ENCODE results near the gene PAF1.

The PAF1 gene

GRCh38 chr19:39390751-39391437, at the start of gene PAF1, which contains the start of gene MED29:
Gene PAF1 (minus strand): TSS chr19:39391106. CDS start chr19:39390864, 242 bp downstream.
Gene MED29 (plus strand): TSS chr19:39391378. CDS start chr19:39391423, 45 bp downstream.
- peak in 1 of 2 donors; percentile 100 for DNase-seq

GRCh38 chr19:39438270-39438934, 47.5 kb upstream of the PAF1 start:
- no peak for DNase-seq

DNA sequence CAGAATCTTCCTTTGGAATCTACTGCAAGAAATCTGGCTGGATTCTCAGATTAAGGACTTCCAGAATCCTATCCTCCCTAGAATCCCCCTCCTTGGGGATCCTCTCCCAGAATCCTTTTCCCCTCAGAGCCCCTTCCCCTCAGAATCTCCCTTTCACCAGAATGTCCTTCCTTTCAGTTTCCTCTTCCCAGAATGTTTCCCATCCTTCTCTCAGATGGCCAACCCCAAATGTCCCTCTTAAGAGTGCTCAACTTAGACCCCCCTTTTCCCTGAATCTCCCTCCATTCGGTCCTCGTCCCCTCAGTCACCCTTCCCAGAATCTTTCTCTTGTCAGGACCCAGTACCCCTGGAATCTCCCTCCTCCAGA, 45.4 kb upstream of the PAF1 start:
- no peak for DNase-seq

DNA sequence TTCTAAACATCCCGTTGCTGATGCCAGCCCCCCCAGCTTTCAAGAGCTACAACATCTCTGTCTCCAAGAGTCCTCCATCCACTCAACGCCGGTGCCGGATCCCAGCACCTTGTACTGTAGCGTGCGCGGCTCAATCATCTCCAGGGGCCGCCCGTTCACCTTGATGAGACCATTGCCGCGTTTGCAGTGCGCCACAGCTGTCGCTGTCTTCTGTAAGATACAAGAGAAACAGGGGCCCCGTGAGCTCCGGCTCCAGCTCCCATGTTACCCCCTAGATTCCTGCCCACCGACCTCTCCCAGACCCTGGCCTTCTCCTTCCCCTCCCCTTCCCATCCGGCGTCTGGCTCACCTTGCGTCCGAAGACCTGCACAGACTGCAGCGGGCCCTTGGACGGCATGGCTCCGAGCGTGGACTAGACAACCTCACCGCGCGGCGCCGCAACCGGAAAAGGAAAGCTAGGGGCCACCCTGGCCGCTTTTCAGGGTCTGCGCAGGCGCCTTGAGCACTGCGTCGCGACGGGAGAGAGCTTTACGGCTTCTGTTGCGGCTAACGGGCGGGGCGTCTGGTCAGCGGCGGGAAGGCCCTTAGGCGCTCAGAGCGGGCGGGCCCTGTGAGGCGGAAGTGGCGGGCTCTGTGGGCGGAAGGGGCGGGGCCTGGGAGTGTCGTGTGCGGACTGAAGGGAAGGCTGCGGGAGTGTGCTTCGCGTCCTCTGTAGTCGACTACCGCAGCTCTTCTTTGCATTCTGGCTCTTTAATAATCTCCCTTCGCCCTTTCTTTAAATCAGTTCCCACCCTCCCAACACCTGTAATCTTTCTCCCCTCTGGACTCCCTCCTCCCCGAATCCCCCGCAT, 44.8 kb upstream of the PAF1 start, which contains the start of gene RPS16:
RPS16 (minus strand) TSS at position 451 of the 851 bp plus-strand sequence; CDS start at position 397, 54 bp downstream.
- peak; percentile 88 to 98 for DNase-seq

- no peak for DNase-seq
Measured at GRCh38 chr19:39434123-39435076, 43.5 kb upstream of the PAF1 start.

DNA sequence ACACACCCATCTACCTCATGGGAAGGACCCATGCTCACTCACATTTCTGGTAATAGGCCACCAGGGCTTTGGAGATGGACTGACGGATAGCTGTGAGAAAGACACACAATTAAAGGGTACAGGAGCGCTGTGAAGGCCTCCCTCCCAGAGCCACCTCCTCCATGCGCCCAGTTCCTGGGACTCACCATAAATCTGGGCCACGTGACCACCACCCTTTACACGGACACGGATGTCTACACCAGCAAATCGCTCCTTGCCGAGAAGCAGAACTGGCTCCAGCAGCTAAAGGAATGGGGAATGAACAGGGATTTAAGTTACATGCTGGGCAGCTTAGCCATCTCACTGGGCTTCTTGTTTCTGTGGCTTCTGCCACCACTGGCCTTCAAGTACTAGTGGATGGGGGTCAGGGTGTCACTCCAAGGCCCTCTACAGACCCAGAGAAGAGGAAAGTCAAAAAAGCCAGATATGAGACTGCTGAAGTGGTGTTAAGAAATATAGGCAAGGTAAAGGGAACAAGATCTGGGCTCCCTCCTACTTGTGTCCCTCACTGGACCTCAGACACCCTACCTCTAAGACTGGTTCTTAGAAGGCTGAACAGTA, 42.7 kb upstream of the PAF1 start:
- DNase-seq: no peak

DNA sequence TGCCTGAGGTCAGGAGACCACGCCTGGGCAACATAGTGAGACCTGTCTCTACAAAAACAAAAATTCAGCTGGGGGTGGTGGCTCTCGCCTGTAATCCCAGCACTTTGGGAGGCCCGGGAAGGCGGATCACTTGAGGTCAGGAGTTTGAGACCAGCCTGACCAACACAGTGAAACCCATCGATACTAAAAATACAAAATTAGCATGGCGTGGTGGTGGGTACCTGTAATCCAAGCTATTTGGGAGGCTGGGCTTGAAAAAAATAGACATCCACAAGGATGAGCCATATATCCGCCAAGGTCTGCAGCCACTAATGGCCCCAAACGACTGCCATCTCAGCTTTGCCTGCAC, 41.7 kb upstream of the PAF1 start:
- no peak for DNase-seq

DNA sequence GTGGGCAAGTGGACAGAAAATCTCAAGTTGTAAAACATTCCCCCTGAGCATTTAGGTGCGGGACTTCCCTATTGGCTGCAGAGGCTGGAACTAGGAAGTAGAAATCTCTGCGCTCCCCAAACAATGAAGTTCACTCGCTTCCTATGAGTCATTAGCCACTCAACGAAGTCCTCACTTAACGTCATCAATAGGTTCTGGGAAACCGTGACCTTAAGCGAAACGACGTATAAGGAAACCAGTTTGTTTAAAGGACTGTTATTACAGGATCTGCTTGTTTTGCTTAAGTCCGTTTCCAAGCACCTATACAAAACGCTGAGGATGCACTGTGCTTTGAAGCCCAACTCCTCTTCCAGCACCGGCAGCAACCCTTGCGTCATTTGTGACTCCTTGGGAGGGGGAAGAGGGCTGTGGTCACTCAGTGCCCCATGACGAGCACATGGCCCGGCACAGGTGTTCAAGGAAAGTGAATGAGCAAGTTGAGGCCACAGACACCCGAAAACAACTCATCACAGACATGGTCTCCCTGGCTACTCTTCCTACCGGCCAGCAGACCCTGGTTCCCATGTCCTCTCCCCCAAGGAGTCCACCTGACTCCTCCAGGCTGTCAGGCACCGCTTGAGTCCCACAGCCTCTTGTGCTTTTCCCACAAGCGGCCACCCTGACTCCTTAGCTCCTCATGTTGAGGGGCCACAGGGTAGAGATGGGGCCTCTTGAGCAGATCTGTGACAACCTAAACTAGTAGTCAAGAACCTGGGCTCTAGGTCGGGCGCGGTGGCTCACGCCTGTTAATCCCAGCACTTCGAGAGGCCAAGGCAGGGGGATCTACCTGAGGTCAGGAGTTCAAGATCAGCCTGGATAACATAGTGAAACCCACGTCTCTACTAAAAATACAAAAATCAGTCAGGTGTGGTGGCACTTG, 40.0 kb upstream of the PAF1 start:
- no peak for DNase-seq

- DNase-seq: no peak
Measured at GRCh38 chr19:39428283-39429112, 37.6 kb upstream of the PAF1 start.

DNA sequence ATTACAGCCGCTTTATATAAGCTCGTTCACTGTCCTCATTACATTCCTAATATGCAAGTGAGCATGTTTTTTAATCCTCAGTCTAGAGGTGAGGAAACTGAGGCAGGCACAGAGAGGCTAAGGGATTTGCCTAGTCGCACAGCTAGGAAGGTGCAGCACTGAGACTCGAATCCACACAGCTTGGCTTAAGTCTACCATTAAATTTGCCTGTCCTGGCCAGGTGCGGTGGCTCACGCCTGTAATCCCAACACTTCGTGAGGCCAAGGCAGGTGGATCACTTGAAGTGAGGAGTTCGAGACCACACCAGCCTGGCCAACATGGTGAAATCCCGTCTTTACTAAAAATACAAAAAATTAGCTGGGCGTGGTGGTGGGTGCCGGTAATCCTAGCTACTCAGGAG, 36.8 kb upstream of the PAF1 start:
- DNase-seq: no peak

DNA sequence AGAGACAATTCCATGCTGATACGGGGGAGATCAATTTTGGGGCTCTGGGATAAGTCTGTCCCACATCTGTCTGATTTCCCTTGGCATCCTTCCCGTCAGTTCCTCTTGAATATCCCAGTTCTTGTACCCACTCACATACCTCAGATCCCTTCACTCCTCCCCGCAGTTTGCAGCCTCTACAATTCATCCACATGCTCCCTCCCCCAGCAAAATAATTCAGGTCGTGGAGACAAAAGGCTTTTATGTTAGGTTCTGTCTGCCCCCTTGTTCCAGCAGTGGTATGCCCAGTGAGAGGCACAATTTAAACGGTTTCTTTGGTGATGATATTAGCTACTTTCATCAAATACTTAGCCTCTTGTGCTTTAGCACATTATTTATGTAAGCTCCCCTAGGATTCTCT, 35.3 kb upstream of the PAF1 start:
- no peak for DNase-seq

DNA sequence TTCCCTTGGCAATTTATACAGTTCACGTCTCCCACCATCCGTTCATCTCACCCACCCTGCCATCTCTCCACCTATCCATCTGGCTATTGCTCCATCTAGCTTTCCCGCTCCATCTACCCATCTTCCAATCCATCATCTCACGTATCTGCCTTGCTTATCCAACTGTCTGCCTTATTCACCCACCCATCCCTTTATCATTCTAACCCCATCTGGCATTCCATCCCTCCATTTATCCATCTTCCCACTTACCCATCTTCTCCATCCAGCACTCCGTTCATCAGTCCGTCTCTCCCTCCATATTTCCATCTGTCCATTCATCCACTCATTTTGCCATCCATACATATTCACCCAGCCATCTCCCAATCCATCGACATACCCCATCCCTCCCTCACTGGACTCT, 34.8 kb upstream of the PAF1 start:
- DNase-seq: no peak

DNA sequence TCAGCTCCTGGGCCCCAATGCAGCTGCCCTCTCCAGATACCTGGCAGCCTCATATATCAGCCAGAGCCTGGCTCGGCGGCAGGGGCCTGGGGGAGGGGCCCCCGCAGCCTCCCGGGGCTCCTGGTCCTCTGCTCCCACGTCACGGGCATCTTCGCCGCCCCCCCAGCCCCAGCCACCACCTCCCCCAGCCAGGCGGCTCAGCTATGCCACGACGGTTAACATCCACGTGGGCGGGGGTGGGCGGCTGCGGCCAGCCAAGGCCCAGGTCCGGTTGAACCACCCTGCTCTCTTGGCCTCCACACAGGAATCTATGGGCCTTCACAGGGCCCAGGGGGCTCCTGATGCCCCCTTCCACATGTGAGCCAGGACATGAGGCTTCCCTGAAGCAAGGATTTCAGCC, 34.0 kb upstream of the PAF1 start:
- DNase-seq: no peak

DNA sequence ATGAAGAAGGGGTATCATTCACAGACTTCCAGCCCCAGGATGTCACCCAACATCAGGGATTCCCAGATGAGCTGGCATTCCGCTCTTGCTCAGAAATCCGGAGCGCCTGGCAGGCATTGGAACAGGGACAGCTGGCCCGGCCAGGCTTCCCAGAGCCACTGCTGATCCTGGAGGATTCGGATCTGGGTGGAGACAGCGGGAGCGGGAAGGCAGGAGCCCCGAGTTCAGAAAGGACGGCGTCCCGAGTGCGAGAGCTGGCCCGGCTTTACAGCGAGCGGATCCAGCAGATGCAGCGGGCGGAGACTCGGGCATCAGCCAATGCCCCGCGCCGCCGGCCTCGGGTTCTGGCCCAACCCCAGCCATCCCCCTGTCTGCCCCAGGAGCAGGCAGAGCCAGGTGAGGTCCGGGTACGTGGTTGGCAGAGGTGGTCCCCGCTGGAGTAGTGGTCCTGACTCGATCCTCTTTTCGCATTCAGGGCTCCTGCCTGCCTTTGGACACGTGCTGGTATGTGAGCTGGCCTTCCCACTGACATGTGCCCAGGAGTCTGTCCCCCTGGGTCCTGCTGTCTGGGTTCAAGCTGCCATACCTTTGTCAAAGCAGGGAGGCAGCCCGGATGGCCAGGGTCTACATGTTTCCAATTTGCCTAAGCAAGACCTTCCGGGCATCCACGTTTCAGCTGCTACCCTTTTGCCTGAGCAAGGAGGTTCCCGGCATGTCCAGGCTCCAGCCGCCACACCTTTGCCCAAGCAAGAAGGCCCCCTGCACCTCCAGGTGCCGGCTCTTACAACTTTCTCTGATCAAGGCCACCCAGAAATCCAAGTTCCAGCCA, 32.6 kb upstream of the PAF1 start:
- DNase-seq: no peak

DNA sequence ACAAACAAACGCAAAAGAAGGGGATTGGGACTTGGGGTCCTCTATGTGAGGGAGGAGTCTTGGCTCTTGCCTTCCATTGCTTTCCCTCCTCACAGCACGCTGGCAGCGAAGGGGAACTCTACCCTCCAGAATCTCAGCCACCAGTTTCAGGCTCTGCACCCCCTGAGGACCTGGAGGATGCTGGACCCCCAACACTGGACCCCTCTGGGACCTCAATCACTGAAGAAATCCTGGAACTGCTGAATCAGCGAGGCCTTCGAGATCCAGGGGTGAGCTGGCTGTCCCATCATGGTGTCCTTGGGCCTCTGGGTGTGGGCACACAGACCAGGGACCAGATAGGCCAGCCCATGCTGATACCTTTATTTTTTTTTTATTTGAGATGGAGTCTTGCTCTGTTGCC, 31.1 kb upstream of the PAF1 start:
- no peak for DNase-seq

GRCh38 chr19:39420769-39421168, 29.9 kb upstream of the PAF1 start:
- no peak for DNase-seq

GRCh38 chr19:39419003-39419402, 28.1 kb upstream of the PAF1 start:
- no peak for DNase-seq

GRCh38 chr19:39417463-39418181, 26.7 kb upstream of the PAF1 start:
- no peak for DNase-seq

Measured in bone marrow (tissue), 2 donors.